Left hindlimb (tissue), 1 donor: ENCODE measurements around the gene CCDC85B.
A peak's percentile ranks its signal among the peaks of the same experiment; 100 is the strongest.

Experiments used
- DNase-seq: peaks from one replicate; pipeline ENCODE4 v3.0.0-alpha.2; 2018

The CCDC85B gene

DNA sequence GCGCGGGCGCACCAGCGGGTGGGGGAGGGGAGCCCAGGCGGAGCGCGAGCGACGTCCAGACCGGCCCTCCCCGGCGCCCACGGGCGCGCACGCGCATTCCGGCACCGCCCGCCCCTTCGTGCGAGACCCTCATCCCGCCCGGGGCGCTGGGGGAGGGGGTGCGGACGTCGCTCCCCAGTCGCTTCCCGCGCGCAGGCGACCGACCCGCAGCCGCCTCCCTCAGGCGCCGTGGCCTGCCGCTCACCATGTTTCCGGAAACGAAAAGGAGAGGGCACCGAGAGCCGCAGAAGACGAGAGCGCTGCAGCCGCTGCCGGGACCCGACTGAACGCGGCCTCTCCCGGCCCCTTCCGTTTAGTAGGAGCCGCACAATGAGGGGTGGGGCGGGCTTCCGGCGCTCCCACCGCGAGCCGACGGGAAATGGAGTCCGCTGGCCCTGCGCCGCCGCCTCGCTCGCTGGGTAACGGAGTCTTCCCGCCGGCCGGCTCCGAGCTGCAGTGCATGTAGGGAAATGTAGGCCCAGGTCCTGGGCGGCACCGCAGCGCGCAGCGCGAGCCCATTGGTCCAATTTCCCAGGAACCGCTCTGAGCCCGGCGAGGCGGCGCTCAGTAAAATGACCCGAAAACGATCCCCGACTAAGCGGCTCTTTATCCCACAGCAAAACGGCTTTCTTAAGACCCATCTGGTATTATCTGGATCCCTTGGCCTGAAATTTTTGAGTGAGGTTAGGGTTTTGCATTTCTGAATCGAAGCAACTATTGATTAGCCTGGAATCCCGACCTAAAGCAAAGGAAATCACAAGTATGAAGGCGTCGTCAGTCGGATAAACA, 32.4 kb upstream of the CCDC85B start, which contains the start of gene CFL1:
Gene CFL1 (minus strand): TSS at position 328 of the 828 bp plus-strand sequence. CDS start 81 bp downstream, at position 247.
- DNase-seq, result peak; percentile 99

DNA sequence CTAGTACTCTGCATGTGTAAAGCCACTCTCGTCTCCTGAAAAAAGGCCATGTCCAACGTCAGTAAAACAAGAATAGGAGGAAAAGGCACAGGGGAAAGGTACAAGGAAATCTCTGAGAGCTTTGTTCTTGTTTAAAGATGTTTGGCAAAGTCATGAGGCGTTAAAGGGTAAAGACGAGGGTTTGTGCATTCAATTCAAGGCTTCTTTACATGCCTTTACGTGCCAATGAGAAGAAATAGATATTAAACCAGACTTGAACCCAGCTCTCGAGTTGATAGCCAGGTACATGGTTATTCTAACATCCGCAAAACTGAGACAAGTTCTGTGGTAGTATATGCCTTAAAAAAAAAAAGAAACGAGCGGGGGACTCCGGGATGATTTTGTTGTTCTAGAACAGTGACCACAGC, 31.8 kb upstream of the CCDC85B start:
- no peak for DNase-seq

DNA sequence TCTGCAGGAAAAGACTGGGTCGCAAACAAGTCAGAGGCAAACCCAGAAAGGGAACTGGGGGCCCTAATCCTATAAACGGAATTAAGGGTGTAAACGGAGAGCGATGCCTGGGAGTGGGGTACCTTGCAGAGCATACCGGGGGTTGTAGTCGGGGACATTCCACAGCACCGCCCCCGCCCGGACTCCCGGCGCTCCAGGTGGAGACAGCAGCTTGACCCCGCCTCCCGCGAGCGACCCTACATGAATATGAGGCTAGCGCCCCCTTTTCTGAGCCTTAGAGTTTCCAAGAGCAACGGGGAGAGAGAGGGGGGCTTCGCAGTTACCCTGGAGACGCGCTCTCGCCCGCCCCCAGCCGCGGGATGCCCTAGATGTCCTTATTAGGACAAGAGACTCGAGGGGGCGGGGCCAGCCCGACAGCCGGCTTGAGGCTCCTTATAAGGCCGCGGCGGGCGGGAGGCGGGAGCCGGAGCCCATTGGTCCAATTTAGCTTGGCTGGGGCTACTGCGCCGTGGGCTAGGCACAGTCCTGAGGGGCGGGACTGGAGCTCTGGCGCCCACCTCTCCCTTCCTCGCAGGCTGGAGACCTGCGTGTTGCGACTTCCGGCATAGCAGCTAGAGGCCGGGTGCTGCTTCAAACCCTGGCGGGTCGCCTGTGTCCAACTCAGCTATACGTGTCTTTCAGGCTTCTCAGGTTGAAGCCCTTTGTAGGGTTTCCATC, 31.2 kb upstream of the CCDC85B start:
- DNase-seq, result peak; percentile 99

DNA sequence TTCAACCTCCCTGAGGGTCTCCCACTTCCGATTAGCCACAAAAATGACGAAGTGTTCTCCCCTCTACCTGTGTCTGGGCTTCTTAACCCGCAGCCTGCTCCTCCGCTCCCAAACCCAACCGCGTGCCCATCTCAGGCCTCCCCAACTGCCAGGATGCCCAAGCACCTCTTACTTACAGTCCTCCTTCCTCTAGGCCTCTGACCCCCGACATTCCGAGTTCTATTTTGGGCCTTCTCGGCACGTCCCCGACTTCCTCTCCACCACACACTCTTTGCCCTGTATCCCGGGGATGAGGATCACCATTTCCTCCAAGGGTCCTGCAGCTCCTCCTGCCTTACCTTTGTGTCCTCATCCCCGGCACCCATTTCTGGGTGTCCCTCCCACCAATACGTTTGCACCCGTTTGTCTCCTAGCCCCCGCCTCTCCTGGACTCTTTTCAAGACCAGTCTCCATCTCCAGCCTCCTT, 30.6 kb upstream of the CCDC85B start:
- DNase-seq, result no peak

DNA sequence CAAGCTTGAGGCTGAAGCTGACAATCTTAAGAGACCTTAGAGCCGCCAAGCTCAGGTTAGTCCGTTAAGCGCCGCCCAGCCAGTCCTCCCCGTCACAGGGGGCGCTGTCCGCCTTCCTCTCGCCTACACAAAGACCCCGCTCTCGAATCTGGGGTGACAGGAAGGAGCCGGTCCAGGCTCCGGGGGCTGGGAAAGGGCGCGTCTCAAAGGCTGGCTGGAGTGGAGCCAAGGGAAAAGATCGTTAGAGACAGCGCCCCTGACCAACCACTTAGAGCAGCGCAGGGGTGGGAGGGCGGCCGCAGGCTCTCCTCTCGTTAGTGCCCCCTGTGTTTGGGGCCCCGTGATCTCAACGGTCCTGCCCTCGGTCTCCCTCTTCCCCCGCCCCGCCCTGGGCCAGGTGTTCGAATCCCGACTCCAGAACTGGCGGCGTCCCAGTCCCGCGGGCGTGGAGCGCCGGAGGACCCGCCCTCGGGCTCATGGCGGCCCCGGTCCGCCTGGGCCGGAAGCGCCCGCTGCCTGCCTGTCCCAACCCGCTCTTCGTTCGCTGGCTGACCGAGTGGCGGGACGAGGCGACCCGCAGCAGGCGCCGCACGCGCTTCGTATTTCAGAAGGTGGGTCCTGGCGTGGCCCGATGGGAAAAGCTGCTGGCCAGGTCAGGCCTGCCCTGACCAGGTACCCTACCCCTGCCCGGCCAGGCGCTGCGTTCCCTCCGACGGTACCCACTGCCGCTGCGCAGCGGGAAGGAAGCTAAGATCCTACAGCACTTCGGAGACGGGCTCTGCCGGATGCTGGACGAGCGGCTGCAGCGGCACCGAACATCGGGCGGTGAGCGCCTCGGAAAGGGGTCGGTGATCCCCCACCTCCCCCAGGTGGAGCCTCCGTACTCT, 30.0 kb upstream of the CCDC85B start, which contains the start of gene MUS81:
Gene MUS81 (plus strand): TSS at position 156 of the 887 bp plus-strand sequence. CDS start 321 bp downstream, at position 477.
- peak; percentile 98 for DNase-seq

DNA sequence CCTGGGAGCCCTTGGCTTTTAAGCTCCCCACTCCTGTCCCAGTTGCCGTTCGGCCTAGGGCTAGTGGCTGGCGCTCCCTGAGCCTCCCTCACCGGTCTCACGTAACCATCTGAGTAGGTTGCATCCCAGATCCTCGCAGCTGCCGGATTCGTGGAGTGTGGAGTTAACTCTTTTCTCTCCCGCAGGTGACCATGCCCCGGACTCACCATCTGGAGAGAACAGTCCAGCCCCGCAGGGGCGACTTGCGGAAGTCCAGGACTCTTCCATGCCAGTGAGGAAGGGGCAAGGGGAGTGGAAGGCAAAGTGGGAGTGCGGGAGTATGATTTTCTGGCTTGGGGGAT, 29.3 kb upstream of the CCDC85B start:
- DNase-seq, result peak; percentile 29

DNA sequence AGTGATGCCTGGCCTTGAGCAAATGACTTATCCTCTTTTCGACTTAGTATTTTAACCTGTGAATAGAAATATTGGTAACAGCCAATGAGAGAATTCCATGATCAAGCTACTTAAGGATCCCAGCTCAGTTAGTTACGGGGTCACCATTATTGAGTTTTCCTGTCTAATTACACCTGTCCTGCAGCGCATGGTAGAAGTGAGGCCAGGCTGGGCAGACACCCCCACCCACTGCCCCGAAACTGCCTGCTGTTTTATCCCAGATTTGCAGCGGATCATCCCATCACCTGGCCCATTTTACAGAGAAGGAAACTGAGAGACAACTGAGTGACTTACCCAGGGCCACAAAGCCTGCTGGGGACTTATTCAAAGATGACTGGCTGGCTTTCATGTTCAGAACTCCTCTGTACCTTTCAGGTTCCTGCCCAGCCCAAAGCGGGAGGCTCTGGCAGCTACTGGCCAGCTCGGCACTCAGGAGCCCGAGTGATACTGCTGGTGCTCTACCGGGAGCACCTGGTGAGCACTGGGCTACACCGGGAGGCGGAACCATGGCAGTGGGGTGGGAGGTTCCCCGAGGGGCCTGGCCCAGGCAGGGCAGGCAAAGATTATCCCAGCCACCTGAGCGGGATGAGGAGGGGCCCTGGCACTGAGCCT, 28.8 kb upstream of the CCDC85B start:
- peak; percentile 35 for DNase-seq

DNA sequence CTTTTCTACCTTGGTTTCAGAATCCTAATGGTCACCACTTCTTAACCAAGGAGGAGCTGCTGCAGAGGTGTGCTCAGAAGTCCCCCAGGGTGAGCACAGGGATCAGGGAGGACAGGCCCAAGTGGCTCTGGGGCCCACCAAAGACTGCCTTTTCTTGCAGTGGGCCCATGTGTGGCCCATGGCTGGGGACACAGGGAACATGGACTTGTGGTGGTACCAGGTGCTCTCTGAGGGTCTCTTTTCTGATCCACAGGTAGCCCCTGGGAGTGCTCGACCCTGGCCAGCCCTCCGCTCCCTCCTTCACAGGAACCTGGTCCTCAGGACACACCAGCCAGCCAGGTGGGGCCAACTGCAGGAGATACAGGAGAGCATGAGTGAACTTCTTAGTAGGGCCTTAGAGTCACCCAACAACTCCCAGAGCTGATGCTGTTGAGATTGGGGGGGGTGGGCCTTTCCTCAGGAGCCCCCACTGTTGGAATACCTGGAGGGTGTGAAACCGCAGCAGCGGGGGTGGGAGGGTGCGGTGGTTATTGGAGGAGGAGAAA, 28.2 kb upstream of the CCDC85B start:
- peak; percentile 25 for DNase-seq

DNA sequence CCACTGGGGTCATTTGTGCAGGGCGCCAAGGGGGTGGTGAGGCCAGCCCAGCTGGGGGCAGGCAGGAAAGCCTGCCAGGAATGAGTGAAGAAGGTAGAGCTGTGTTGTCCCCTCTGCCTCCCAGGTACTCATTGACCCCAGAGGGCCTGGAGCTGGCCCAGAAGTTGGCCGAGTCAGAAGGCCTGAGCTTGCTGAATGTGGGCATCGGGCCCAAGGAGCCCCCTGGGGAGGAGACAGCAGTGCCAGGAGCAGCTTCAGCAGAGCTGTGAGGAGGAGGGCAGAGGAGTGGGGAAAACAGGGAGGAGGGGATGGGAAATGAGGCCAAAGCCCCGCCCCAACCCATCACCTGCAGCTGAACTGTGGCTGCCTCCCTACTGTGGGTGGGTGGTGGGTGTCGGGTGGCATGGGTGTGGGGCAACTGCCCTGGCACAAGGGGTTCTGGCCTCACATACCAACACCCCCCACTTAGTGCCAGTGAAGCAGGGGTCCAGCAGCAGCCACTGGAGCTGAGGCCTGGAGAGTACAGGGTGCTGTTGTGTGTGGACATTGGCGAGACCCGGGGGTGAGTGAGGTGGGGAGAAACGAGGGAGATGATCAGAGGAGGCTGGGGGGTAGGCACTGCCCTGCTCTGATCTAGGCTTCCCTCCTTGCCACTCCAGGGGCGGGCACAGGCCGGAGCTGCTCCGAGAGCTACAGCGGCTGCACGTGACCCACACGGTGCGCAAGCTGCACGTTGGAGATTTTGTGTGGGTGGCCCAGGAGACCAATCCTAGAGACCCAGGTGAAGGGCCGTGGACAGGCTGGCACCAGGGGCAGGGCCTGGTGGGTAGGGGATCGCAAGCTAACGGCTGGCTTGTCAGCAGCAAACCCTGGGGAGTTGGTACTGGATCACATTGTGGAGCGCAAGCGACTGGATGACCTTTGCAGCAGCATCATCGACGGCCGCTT, 27.3 kb upstream of the CCDC85B start:
- DNase-seq, result peak; percentile 39

DNA sequence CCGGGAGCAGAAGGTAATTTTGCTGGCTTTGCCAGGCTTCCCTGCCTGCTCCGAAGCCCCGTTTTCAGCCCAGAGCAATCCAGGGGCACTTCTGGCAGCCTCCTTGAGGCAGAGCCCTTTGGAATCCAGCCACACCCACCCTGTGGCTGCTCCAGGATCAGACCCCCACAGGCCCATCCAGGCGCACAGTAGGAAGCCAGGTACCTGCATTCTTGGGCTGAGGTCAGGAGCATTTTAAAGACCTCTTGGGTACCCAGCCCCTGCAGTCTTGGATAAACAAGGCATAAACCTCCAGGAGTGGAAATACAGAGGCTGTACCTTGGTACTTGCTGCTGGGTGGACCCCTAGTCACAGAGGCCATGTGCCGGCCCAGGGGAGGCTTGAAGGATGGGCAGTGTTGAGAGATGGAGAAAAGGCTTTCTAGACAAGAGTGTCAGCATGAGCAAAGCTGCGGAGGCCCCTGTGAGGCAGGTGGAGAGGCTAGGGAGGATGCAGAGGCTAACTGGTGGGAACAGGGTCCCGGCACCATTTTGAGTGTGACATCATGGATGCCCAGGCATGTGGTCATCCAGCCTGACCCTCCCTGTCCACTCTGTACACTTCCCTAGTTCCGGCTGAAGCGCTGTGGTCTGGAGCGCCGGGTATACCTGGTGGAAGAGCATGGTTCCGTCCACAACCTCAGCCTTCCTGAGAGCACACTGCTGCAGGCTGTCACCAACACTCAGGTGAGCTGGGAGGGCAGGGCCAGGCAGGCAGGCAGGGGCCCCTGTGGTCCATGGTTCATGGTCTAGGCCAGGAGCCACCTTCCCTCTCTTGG, 26.4 kb upstream of the CCDC85B start:
- DNase-seq, result peak; percentile 37

DNA sequence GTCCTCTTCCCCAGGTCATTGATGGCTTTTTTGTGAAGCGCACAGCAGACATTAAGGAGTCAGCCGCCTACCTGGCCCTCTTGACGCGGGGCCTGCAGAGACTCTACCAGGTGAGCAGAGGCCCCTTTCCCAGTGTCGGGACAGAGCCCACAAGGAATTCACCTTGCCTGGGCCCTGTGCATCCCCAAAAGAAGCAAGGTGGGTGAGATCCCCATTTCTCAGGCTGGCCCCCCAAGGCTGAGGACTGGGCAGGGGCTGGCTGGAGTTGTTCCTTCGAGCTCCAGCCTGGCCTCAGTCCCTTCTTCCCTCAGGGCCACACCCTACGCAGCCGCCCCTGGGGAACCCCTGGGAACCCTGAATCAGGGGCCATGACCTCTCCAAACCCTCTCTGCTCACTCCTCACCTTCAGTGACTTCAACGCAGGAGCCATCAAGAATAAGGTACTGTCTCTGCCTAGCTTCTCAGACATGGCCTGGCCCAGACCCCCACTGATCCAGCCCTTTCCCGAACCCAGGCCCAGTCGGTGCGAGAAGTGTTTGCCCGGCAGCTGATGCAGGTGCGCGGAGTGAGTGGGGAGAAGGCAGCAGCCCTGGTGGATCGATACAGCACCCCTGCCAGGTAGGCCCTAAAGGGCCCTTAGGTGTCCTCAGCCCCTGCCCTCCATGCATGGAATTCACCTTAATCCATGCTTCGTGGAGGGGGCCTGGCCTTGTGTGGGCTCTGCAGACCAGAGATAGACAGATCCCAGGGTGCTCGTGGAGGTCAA, 25.6 kb upstream of the CCDC85B start:
- peak; percentile 32 for DNase-seq

DNA sequence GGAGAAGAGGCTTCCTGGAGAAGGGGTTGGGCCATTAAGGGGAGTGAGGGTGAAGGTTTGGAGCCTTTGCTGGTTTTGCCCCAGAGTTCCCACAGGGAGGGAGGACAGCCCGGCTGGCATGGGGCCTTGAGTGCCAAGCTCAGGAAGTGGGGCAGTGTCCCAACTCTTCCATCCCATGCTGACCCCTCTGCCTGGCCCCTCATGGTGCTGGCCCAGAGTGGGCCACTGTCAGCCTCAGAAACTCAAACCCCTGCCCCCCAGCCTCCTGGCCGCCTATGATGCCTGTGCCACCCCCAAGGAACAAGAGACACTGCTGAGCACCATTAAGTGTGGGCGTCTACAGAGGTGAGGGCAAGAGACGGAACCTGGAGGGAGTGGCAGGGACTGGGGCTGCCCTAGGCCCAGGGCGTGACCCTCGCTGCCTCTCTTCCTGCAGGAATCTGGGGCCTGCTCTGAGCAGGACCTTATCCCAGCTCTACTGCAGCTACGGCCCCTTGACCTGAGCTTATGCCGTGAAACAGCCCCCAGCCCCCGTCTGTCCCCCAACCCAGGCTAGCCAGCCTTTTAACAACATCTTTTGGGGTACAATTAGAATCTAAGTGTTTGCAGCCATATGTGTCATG, 24.8 kb upstream of the CCDC85B start:
- peak; percentile 29 for DNase-seq

DNA sequence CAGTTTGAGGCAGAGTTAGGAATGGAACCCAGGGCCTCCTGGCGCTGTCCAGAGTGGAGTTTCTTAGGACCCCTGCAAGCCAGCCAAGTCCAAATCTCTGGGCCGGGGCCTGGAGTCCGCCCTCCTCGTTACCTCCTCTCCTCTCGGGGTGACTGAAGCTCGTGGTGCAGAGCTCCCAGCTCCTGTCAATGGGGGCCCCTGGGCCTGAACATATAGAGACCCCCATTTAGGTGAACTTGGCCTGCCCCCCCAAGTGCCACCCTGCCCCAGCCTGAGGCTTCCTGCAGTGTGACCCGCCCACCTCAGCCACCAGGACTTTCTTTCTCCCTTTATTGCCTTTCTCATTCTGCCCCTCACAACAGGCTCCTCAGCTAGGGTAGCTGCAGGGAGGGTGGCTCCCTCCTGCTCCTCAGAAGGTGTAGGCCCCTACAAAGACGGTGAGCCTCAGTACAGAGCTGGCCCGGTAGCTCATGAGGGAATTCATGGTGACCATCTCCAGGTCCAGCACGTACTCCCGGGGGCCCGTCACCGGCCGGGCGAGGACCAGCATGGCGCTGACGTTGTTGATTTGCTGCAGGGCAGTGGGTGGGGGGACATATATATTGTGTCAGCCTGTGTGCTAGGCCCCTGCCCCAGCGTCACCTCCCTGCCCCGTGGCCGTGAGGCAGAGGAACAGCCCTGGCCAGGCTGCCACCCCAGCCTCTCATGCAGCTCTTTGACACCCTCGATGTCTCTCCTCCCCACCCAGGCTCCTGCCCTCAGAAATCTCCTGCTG, 23.8 kb upstream of the CCDC85B start:
- DNase-seq, result peak; percentile 30

DNA sequence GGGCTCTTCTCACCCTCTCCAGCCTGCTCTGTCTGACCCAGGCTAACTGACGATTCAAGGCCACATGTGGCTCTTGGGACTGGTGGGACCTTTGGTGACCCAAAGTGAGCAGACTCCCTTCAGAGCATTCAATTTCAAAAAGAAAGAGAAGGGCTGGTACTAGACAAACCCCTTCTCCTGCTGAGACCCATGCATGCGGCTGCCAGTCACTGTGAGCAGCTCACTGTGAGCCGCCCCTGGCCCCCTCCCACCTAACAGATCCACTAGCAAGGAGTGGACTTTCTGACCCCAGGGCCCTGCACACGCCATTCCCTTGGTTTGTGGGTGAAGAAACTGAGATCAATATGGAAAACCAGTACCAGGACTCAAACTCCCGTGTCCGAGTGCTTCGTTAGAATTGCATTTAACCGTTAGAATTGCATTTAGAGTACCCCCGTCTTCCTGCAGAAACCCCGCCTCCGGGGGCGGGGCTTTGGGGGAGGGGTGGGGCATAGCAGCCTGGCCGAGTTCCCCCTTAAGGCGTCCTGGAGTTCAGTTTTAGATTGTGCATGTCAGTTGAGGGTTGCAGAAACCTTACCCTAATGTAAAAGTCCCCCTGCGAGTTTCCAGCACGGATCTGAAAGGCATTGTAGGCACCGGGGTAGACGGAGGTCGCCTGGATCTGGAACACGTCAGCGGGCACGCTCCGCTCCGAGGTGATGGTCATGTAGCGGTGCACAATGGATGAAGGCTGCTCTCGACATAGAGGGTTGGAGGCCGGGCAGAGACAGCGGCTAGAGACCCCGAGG, 23.0 kb upstream of the CCDC85B start:
- peak; percentile 61 for DNase-seq

DNA sequence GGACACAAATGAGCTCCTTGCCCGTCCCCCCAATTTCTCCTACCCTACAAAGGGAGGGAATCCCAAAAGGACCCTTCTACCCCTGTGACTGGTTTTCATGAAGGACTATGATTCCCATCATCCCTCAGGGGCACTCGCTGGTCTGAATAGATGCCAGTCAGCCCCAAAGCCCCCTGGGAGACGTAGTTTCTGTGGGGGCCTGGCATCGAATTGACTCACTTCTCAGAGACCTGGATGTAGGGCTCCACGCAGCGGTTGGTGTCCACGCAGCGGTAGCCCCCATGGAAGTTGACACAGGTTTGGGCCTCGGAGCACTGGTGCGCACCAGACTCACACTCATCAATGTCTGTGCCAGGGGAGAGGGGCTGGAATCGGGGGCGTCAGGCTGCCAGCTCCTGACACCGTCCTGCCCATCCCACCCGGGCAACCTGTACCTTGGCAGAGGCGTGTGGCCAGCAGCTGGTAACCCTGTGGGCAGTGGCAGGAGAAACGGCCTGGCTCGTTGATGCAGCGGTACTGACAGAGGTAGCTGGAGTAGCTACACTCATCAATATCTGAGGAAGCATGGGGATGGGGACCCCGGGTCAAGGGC, 22.3 kb upstream of the CCDC85B start:
- peak; percentile 36 for DNase-seq

DNA sequence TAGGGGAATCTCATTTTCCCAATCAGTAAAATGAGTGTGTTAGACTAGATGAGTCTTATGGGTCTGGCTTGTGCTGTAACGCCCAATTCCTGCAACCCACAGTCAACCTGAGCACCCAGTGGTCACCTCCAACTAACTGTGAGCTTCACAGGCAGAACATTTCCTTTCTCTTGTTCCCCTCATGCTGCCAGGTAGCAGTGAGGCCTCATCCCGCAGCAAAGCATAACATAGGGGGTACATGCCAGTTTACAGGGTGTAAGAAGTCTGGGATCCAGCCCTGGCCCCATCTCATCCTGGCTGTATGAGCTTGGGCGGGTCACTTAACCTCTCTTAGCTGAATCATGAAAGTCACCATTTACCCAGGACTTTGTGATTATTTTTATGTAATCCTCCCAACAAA, 21.6 kb upstream of the CCDC85B start:
- DNase-seq, result no peak
